MCF 10A (cell line): Measurements from ENCODE around the gene CAMTA1. TPM values are rescaled to one million over a fixed set of nuclear protein-coding genes. Genes with fewer than 3 reads are reported as not detected.

Source experiments
- BruUV-seq: library from RNA; stranded (reverse); fragments of 400-500 nt; replicated peaks from 2 replicates; lab custom pipeline; 2021; lab: Mats Ljungman, UMichigan
- CTCF ChIA-PET: fragments of 300-600 bp; sonication (Branson Sonifier 250); formaldehyde crosslinking; extraction: SDS; loops from one replicate; lab custom pipeline; 2021; ENCODE audit warnings: antibody characterized with exemption, inconsistent platforms; lab: Yijun Ruan, JAX
- POLR2A ChIA-PET: fragments of 300-600, 350-650 bp; sonication (Branson Sonifier 250); formaldehyde crosslinking; extraction: SDS; loops from one replicate; lab custom pipeline; 2020; ENCODE audit warnings: antibody characterized with exemption, inconsistent platforms; lab: Yijun Ruan, JAX
- DNase-seq: peaks from one replicate; pipeline ENCODE4 v3.0.0-alpha.2; 2018; ENCODE audit not compliant: unreplicated experiment
- H3K27ac Mint-ChIP-seq: one replicate; pipeline ENCODE4 v1.8.0; 2022; ENCODE audit warnings: mild to moderate bottlenecking, low read depth, mixed read lengths; ENCODE audit not compliant: unreplicated experiment
- H3K27me3 Mint-ChIP-seq: one replicate; pipeline ENCODE4 v1.8.0; 2022; ENCODE audit warnings: mixed read lengths; ENCODE audit not compliant: insufficient read depth, unreplicated experiment
- H3K36me3 Mint-ChIP-seq: one replicate; pipeline ENCODE4 v1.8.0; 2022; ENCODE audit warnings: mild to moderate bottlenecking, moderate library complexity, mixed read lengths; ENCODE audit not compliant: insufficient read depth, unreplicated experiment
- H3K4me1 Mint-ChIP-seq: one replicate; pipeline ENCODE4 v1.8.0; 2022; ENCODE audit warnings: mixed read lengths; ENCODE audit not compliant: insufficient read depth, unreplicated experiment
- H3K4me3 Mint-ChIP-seq: one replicate; pipeline ENCODE4 v1.8.0; 2022; ENCODE audit warnings: mild to moderate bottlenecking, moderate library complexity, mixed read lengths; ENCODE audit not compliant: unreplicated experiment
- H3K9me3 Mint-ChIP-seq: one replicate; pipeline ENCODE4 v1.8.0; 2022; ENCODE audit warnings: mixed read lengths; ENCODE audit not compliant: unreplicated experiment
- CTCF ChIP-seq: fragments of 200-600 bp; IDR thresholded peaks from one replicate; pipeline ENCODE4 v1.8.0; 2022; ENCODE audit warnings: antibody characterized with exemption, mild to moderate bottlenecking; ENCODE audit not compliant: unreplicated experiment
- intact Hi-C: fragments of 100-400 bp; cut with micrococcal nuclease; formaldehyde crosslinking; loops from 2 replicates; pipeline ENCODE4 v1.14.1; 2022
- total RNA-seq: library from RNA; stranded (reverse); gene quantifications from 2 replicates; pipeline ENCODE4 v1.2.3, GENCODE V29; 2022

The CAMTA1 gene
- total RNA-seq, 1 experiment from 2014 or later, result 74.1 TPM

DNA sequence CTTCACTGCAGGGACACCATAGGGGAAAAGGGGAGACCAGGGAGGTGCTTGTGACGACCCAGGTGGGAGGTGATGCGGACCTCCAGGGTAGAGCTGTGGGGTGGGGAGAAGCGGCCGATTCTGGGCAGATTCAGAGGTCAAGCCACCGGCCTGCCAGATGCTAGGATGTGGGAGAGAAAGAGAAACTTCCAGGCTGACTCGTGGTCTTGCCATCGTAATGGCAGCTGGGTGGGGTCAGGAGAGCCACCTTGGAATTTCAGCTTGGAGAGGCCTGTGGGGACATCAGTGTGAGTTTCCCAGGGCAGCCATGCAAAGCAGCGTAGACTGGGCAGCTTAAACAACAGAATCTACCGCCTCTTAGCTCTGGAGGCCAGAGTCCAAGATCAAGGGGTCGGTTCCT, 727.8 kb downstream of the CAMTA1 start:
- BruUV-seq, result no TSS peak
- H3K4me1 Mint-ChIP-seq, result no peaks in the 10 kb centered on the region
- intact Hi-C loops, result no loop called here
- DNase-seq, result no peak
- no peaks in the 10 kb centered on the region for H3K9me3 Mint-ChIP-seq
- POLR2A ChIA-PET, result no interaction called here
- no peak overlapping the region for H3K4me3 Mint-ChIP-seq
- CTCF ChIA-PET, result no interaction called here
- no peak for TF ChIP-seq CTCF
- no peaks in the 10 kb centered on the region for H3K27me3 Mint-ChIP-seq
- H3K27ac Mint-ChIP-seq, result no peak overlapping the region
- H3K36me3 Mint-ChIP-seq, result no peaks in the 10 kb centered on the region

- ChIA-PET CTCF (interaction anchor here (0.6 kb wide), 1 partner anchor 404 kb away, joined by 3 read pairs; no protein-coding TSS in a partner anchor), POLR2A (no interaction called here)
- no TSS peak for BruUV-seq
- H3K27me3 Mint-ChIP-seq, result no peaks in the 10 kb centered on the region
- H3K4me1 Mint-ChIP-seq, result no peaks in the 10 kb centered on the region
- no peaks in the 10 kb centered on the region for H3K36me3 Mint-ChIP-seq
- no peak overlapping the region for H3K4me3 Mint-ChIP-seq
- no peaks in the 10 kb centered on the region for H3K9me3 Mint-ChIP-seq
- intact Hi-C loops, result no loop called here
- no peak for DNase-seq
- TF ChIP-seq CTCF, result no peak
- no peak overlapping the region for H3K27ac Mint-ChIP-seq
Measured at GRCh38 chr1:7515175-7515574, 729.9 kb downstream of the CAMTA1 start.

- Mint-ChIP-seq H3K36me3 (peaks cover 4% of the 10 kb centered on the region), H3K4me3 (no peak overlapping the region), H3K9me3 (no peaks in the 10 kb centered on the region), H3K4me1 (no peaks in the 10 kb centered on the region), H3K27me3 (no peaks in the 10 kb centered on the region), H3K27ac (no peak overlapping the region)
- intact Hi-C loops, result no loop called here
- CTCF ChIA-PET, result interaction anchor here (0.6 kb wide), 1 partner anchor 405 kb away, joined by 3 read pairs; no protein-coding TSS in a partner anchor
- BruUV-seq, result no TSS peak
- no peak for DNase-seq
- TF ChIP-seq CTCF, result no peak
- POLR2A ChIA-PET, result interaction anchor here (0.6 kb wide), 1 partner anchor 168 kb away, joined by 3 read pairs; no protein-coding TSS in a partner anchor
Measured at GRCh38 chr1:7515904-7516303, 730.6 kb downstream of the CAMTA1 start.

- CTCF ChIA-PET, result interaction anchor here (0.6 to 1.3 kb wide), 2 partner anchors 11 to 63 kb away, joined by 3 to 4 read pairs; no protein-coding TSS in a partner anchor
- Mint-ChIP-seq H3K4me1 (no peaks in the 10 kb centered on the region), H3K4me3 (no peak overlapping the region), H3K9me3 (no peaks in the 10 kb centered on the region), H3K27me3 (no peaks in the 10 kb centered on the region), H3K27ac (no peak overlapping the region), H3K36me3 (peaks cover 6% of the 10 kb centered on the region)
- POLR2A ChIA-PET, result interaction anchor here (0.6 kb wide), 1 partner anchor 169 kb away, joined by 3 read pairs; no protein-coding TSS in a partner anchor
- BruUV-seq, result no TSS peak
- no peak for DNase-seq
- intact Hi-C loops, result no loop called here
- TF ChIP-seq CTCF, result no peak
Measured at GRCh38 chr1:7516341-7516740, 731.1 kb downstream of the CAMTA1 start.
